Mesendoderm (in vitro differentiated cells): ENCODE data around the gene EIF2S3B. TPM values are rescaled to one million over a fixed set of nuclear protein-coding genes. Genes with fewer than 3 reads are reported as not detected.
"Not testable (repeated sequence)": the region's sequence is repeated elsewhere in the genome, so short reads cannot be mapped to it uniquely, and the experiment has no call there.

Experiments
- DNase-seq: peaks from one replicate; pipeline ENCODE4 v3.0.0; 2013
- H2AK5ac ChIP-seq: 2 replicates; pipeline ENCODE4 v1.6.1; 2013; ENCODE audit warnings: low read length, inconsistent platforms
- H2BK120ac ChIP-seq: 2 replicates; pipeline ENCODE4 v1.6.1; 2013; ENCODE audit warnings: low read depth, mild to moderate bottlenecking, low read length, moderate library complexity, mixed read lengths
- H2BK15ac ChIP-seq: replicated peaks from 2 replicates; pipeline ENCODE4 v1.6.1; 2013; ENCODE audit warnings: low read depth, mild to moderate bottlenecking, moderate library complexity
- H2BK5ac ChIP-seq: 2 replicates; pipeline ENCODE4 v1.6.1; 2013; ENCODE audit warnings: low read length, inconsistent platforms
- H3K18ac ChIP-seq: 2 replicates; pipeline ENCODE4 v1.6.1; 2013; ENCODE audit warnings: mild to moderate bottlenecking, low read length, mixed read lengths
- H3K23ac ChIP-seq: one replicate; pipeline ENCODE4 v1.6.1; 2013; ENCODE audit warnings: low read length
- H3K27ac ChIP-seq: 2 replicates; pipeline ENCODE4 v1.5.1; 2013; ENCODE audit warnings: low read depth, mild to moderate bottlenecking, inconsistent platforms, low read length, moderate library complexity
- H3K27me3 ChIP-seq: 2 replicates; pipeline ENCODE4 v1.6.1; 2013; ENCODE audit warnings: low read length, control low read depth, mild to moderate bottlenecking, inconsistent platforms; ENCODE audit not compliant: insufficient read depth, poor library complexity
- H3K36me3 ChIP-seq: 2 replicates; pipeline ENCODE4 v1.6.1; 2013; ENCODE audit warnings: low read length, inconsistent platforms; ENCODE audit not compliant: control insufficient read depth, insufficient read depth
- H3K4ac ChIP-seq: one replicate; pipeline ENCODE4 v1.6.1; 2013; ENCODE audit warnings: low read depth, mild to moderate bottlenecking, low read length, moderate library complexity
- H3K4me1 ChIP-seq: 2 replicates; pipeline ENCODE4 v1.6.1; 2013; ENCODE audit warnings: low read depth, low read length, inconsistent platforms; ENCODE audit not compliant: control insufficient read depth
- H3K4me2 ChIP-seq: 2 replicates; pipeline ENCODE4 v1.6.1; 2013; ENCODE audit warnings: low read length
- H3K4me3 ChIP-seq: 2 replicates; pipeline ENCODE4 v1.5.1; 2013; ENCODE audit warnings: mild to moderate bottlenecking, low read length
- H3K56ac ChIP-seq: one replicate; pipeline ENCODE4 v1.6.1; 2013; ENCODE audit warnings: low read length
- H3K79me1 ChIP-seq: 2 replicates; pipeline ENCODE4 v1.6.1; 2013; ENCODE audit warnings: low read length, inconsistent platforms
- H3K79me2 ChIP-seq: 2 replicates; pipeline ENCODE4 v1.6.1; 2013; ENCODE audit warnings: mild to moderate bottlenecking, low read length; ENCODE audit not compliant: control insufficient read depth, insufficient read depth
- H3K9ac ChIP-seq: 2 replicates; pipeline ENCODE4 v1.6.1; 2013; ENCODE audit warnings: low read length, inconsistent platforms
- H4K5ac ChIP-seq: one replicate; pipeline ENCODE4 v1.6.1; 2013; ENCODE audit warnings: low read length
- H4K8ac ChIP-seq: one replicate; pipeline ENCODE4 v1.6.1; 2013; ENCODE audit warnings: low read depth, mild to moderate bottlenecking, control low read depth, low read length, moderate library complexity
- WGBS: extraction: QIAGEN DNeasy Blood & Tissue Kit; methylation state at CpG from one replicate; pipeline ENCODE4 v1.1.7; 2013; ENCODE audit warnings: low lambda C conversion rate, missing lambda C conversion rate; ENCODE audit not compliant: insufficient coverage; ENCODE audit errors: extremely low coverage; 5-methylcytosine and 5-hydroxymethylcytosine counted together
- polyA plus RNA-seq, 2 experiments: library from polyadenylated mRNA; stranded (reverse); fragments of 200-250 nt; gene quantifications; one replicate each; pipeline ENCODE4 v1.2.3, GENCODE V29; 2013

EIF2S3B gene
- 4.5 TPM for polyA plus RNA-seq (2013, experiment 1 of 2)
- polyA plus RNA-seq (2013, experiment 2 of 2) = 4.9 TPM

GRCh38 chr12:10505620-10506019 is at the start of gene EIF2S3B:
TSS of gene EIF2S3B (plus strand) at chr12:10505890. CDS start at chr12:10505903, 13 bp downstream.
- no peak for DNase-seq
- no peak within 1 kb of the TSS for H4K5ac ChIP-seq
- H3K79me2 ChIP-seq = no peaks in the 10 kb centered on the region
- H3K4ac ChIP-seq = no peak within 1 kb of the TSS
- no peak within 1 kb of the TSS for H2AK5ac ChIP-seq
- H2BK120ac ChIP-seq = no peak within 1 kb of the TSS
- no peaks in the 10 kb centered on the region for H3K4me1 ChIP-seq
- no peak within 1 kb of the TSS for H3K23ac ChIP-seq
- H2BK15ac ChIP-seq = no peak within 1 kb of the TSS
- no peak within 1 kb of the TSS for H3K27ac ChIP-seq
- H3K4me2 ChIP-seq = no peak within 1 kb of the TSS
- no peak within 1 kb of the TSS for H3K56ac ChIP-seq
- no peaks in the 10 kb centered on the region for H3K79me1 ChIP-seq
- no peak within 1 kb of the TSS for H3K4me3 ChIP-seq
- no CpG with 5 or more reads among the region's 22 CpGs for WGBS
- no peak within 1 kb of the TSS for H2BK5ac ChIP-seq
- no peak within 1 kb of the TSS for H3K18ac ChIP-seq
- no peak within 1 kb of the TSS for H3K9ac ChIP-seq
- no peak within 1 kb of the TSS for H4K8ac ChIP-seq
- H3K27me3 ChIP-seq = no peaks in the 10 kb centered on the region
- H3K36me3 ChIP-seq = no peaks in the 10 kb centered on the region

- no peak overlapping the region for H2AK5ac ChIP-seq
- H3K56ac ChIP-seq = no peak overlapping the region
- H3K36me3 ChIP-seq = no peaks in the 10 kb centered on the region
- H4K5ac ChIP-seq = no peak overlapping the region
- WGBS = no CpG with 5 or more reads among the region's 2 CpGs
- no peaks in the 10 kb centered on the region for H3K27me3 ChIP-seq
- no peak overlapping the region for H3K4me2 ChIP-seq
- no peak overlapping the region for H4K8ac ChIP-seq
- no peak overlapping the region for H3K27ac ChIP-seq
- H3K4ac ChIP-seq = no peak overlapping the region
- no peak overlapping the region for H3K9ac ChIP-seq
- H2BK15ac ChIP-seq = no peak overlapping the region
- no peak for DNase-seq
- H3K23ac ChIP-seq = no peak overlapping the region
- H3K4me3 ChIP-seq = no peak overlapping the region
- no peaks in the 10 kb centered on the region for H3K79me1 ChIP-seq
- no peaks in the 10 kb centered on the region for H3K4me1 ChIP-seq
- H3K79me2 ChIP-seq = no peaks in the 10 kb centered on the region
- no peak overlapping the region for H2BK120ac ChIP-seq
- no peak overlapping the region for H3K18ac ChIP-seq
- no peak overlapping the region for H2BK5ac ChIP-seq
These were observed 48.8 kb upstream of the EIF2S3B start for GRCh38 chr12:10456856-10457255.

- no peaks in the 10 kb centered on the region for H3K27me3 ChIP-seq
- H2BK5ac ChIP-seq = no peak overlapping the region
- no peak overlapping the region for H3K4me2 ChIP-seq
- H3K4ac ChIP-seq = no peak overlapping the region
- H3K18ac ChIP-seq = no peak overlapping the region
- DNase-seq = peak; percentile 12
- H2AK5ac ChIP-seq = no peak overlapping the region
- no peak overlapping the region for H2BK120ac ChIP-seq
- H3K79me1 ChIP-seq = no peaks in the 10 kb centered on the region
- no peak overlapping the region for H3K56ac ChIP-seq
- no peaks in the 10 kb centered on the region for H3K4me1 ChIP-seq
- H3K36me3 ChIP-seq = no peaks in the 10 kb centered on the region
- WGBS = no CpG with 5 or more reads among the region's 3 CpGs
- H3K9ac ChIP-seq = no peak overlapping the region
- no peaks in the 10 kb centered on the region for H3K79me2 ChIP-seq
- H4K5ac ChIP-seq = no peak overlapping the region
- H2BK15ac ChIP-seq = no peak overlapping the region
- H4K8ac ChIP-seq = no peak overlapping the region
- no peak overlapping the region for H3K23ac ChIP-seq
- no peak overlapping the region for H3K4me3 ChIP-seq
- no peak overlapping the region for H3K27ac ChIP-seq
These were observed 47.9 kb upstream of the EIF2S3B start for GRCh38 chr12:10457760-10458159.

- no peak overlapping the region for H4K5ac ChIP-seq
- H3K23ac ChIP-seq = no peak overlapping the region
- no peak overlapping the region for H2BK5ac ChIP-seq
- H3K4ac ChIP-seq = no peak overlapping the region
- no peaks in the 10 kb centered on the region for H3K27me3 ChIP-seq
- H3K4me2 ChIP-seq = no peak overlapping the region
- no peaks in the 10 kb centered on the region for H3K4me1 ChIP-seq
- no peaks in the 10 kb centered on the region for H3K79me1 ChIP-seq
- no peak overlapping the region for H3K56ac ChIP-seq
- H3K9ac ChIP-seq = no peak overlapping the region
- no CpG with 5 or more reads among the region's 4 CpGs for WGBS
- no peak overlapping the region for H2BK15ac ChIP-seq
- H3K79me2 ChIP-seq = no peaks in the 10 kb centered on the region
- no peak overlapping the region for H3K4me3 ChIP-seq
- no peak overlapping the region for H3K18ac ChIP-seq
- no peaks in the 10 kb centered on the region for H3K36me3 ChIP-seq
- H3K27ac ChIP-seq = no peak overlapping the region
- H2AK5ac ChIP-seq = no peak overlapping the region
- H2BK120ac ChIP-seq = no peak overlapping the region
- DNase-seq = no peak
- H4K8ac ChIP-seq = no peak overlapping the region
These were observed 39.4 kb upstream of the EIF2S3B start for GRCh38 chr12:10466311-10466710.

GRCh38 chr12:10469701-10470100 is 36.0 kb upstream of the EIF2S3B start:
- Histone ChIP-seq H3K23ac (no peak overlapping the region), H3K79me2 (no peaks in the 10 kb centered on the region), H3K4me1 (no peaks in the 10 kb centered on the region), H3K56ac (no peak overlapping the region), H3K4me3 (no peak overlapping the region), H3K18ac (no peak overlapping the region), H3K9ac (no peak overlapping the region), H4K5ac (no peak overlapping the region), H4K8ac (no peak overlapping the region), H2BK5ac (no peak overlapping the region), H3K79me1 (no peaks in the 10 kb centered on the region), H3K27me3 (no peaks in the 10 kb centered on the region), H3K4ac (no peak overlapping the region), H2BK120ac (no peak overlapping the region), H3K27ac (no peak overlapping the region), H3K4me2 (no peak overlapping the region), H2AK5ac (no peak overlapping the region), H3K36me3 (no peaks in the 10 kb centered on the region), H2BK15ac (no peak overlapping the region)
- DNase-seq = no peak
- WGBS = no CpG with 5 or more reads among the region's 1 CpG

GRCh38 chr12:10472808-10473207 is 32.9 kb upstream of the EIF2S3B start:
- H2BK15ac ChIP-seq, H3K23ac ChIP-seq, H4K8ac ChIP-seq, H3K4me2 ChIP-seq, H3K18ac ChIP-seq, H3K4me1 ChIP-seq, H3K56ac ChIP-seq, H3K9ac ChIP-seq, H3K36me3 ChIP-seq, H2BK120ac ChIP-seq, H3K4me3 ChIP-seq, H3K27ac ChIP-seq, DNase-seq, H2BK5ac ChIP-seq, H3K79me2 ChIP-seq, H3K79me1 ChIP-seq, H2AK5ac ChIP-seq, H4K5ac ChIP-seq, H3K4ac ChIP-seq, H3K27me3 ChIP-seq: not testable (repeated sequence)
- WGBS = no CpG with 5 or more reads among the region's 5 CpGs
